Measurements from ENCODE around the gene SH2D3C.

- TF ChIP-seq CTCF (IDR thresholded peaks at IDR 0.05 in 4 of 5, conservative IDR thresholded peaks at IDR 0.05 in 1 of 5), result no peak
- no peak for TF ChIP-seq POLR2A (IDR thresholded peaks at IDR 0.05)
Observed at GRCh38 chr9:127697575-127697974, 80.9 kb downstream of the SH2D3C start.

All from gastrocnemius medialis (tissue), 4 donors.